ENCODE measurements around the gene GPR84. TPM values are rescaled to one million over a fixed set of nuclear protein-coding genes. Genes with fewer than 3 reads are reported as not detected.

The GPR84 gene
- total and polyA plus RNA-seq, 9 of the 15 experiments (the other 6 are each of a cell fraction or from before 2014, with no cell fraction given): 0.07 to 0.18 (median 0.11) TPM; not detected in 5

DNA sequence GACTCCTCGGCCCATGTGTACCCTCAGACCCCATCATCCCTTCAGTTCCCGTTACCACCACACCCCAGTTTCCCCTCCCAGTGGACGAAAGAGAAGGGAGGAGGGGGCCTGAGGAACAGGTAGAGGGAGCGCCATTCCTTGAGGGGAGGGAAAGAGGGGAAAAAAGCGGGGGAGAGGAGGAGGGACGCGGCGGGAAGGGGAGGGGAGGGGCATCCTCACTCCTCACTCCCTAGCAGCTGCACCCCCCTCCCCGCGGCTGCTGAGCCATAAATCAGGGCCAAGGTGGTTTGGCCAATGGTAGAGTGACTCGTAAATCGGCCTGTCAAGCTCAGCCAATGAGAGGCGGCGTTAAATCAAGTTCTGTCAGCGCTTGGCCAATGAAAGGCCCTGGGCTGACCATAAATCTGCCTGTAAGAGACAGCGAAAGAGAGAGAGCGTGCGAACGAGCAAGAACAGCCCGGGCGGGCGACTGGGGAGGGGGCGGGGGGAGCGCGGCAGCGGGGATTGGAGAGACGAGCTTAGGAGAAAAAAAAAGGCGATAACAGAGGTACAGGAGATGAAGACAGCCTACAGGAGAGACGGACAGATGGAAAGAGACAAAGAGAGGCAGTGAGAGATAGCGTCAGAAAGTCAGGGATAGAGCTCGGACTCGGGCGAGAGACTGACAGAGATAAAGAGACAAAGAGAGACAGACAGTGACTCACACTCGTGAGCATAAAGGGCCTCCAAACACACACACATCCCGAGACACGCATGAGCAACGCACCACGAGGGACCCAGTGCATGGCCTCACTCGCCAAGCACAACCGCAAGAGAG is 5.1 kb downstream of the GPR84 start (continued):
- TF ChIP-seq ZC3H4 (CRISPR knock-in tag; IDR thresholded peaks at IDR 0.05; ENCODE audit: borderline replicate concordance) (no peak), ZNF444 (CRISPR knock-in tag; IDR thresholded peaks at IDR 0.05) (0 out of 2 replicates have a peak, but pooled peaks have one; percentile 34), TCF7L2 (IDR thresholded peaks at IDR 0.05; ENCODE audit: low read depth, low read length) (no peak), NELFE (IDR thresholded peaks at IDR 0.05; ENCODE audit: insufficient read depth, insufficient read length) (no peak), ZNF695 (CRISPR knock-in tag; IDR thresholded peaks at IDR 0.05) (no peak), TCF7 (IDR thresholded peaks at IDR 0.05; ENCODE audit: borderline replicate concordance) (no peak; the same call in 1 of the 2 replicates), ZNF174 (CRISPR knock-in tag; IDR thresholded peaks at IDR 0.05) (no peak), ZZZ3 (IDR thresholded peaks at IDR 0.05) (no peak), HCFC1 (IDR thresholded peaks at IDR 0.05; ENCODE audit: low read depth, low read length) (peak; percentile 45; the same call in 1 of the 2 replicates), POLR2AphosphoS5 (IDR thresholded peaks at IDR 0.05; ENCODE audit: control insufficient read depth, insufficient read depth, low read depth, low read length) (peak; percentile 46; the same call in 1 of the 2 replicates), KHSRP (IDR thresholded peaks at IDR 0.05) (peak; percentile 59; the same call in 1 of the 2 replicates), PRMT5 (CRISPR knock-in tag; IDR thresholded peaks at IDR 0.05) (no peak), RB1 (IDR thresholded peaks at IDR 0.05; ENCODE audit: low read depth) (peak; percentile 79), SMAD1 (IDR thresholded peaks at IDR 0.05; ENCODE audit: low read depth, low read length, partially characterized antibody) (peak; percentile 18), KLF6 (CRISPR knock-in tag; IDR thresholded peaks at IDR 0.05; ENCODE audit: borderline replicate concordance) (no peak), LARP7 (IDR thresholded peaks at IDR 0.05) (0 out of 2 replicates have a peak, but pooled peaks have one; percentile 46)
- TF ChIP-seq, protein P1, sequence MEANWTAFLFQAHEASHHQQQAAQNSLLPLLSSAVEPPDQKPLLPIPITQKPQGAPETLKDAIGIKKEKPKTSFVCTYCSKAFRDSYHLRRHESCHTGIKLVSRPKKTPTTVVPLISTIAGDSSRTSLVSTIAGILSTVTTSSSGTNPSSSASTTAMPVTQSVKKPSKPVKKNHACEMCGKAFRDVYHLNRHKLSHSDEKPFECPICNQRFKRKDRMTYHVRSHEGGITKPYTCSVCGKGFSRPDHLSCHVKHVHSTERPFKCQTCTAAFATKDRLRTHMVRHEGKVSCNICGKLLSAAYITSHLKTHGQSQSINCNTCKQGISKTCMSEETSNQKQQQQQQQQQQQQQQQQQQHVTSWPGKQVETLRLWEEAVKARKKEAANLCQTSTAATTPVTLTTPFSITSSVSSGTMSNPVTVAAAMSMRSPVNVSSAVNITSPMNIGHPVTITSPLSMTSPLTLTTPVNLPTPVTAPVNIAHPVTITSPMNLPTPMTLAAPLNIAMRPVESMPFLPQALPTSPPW (CRISPR knock-in tag; IDR thresholded peaks at IDR 0.05): peak; percentile 100
- TF ChIP-seq, protein P2, sequence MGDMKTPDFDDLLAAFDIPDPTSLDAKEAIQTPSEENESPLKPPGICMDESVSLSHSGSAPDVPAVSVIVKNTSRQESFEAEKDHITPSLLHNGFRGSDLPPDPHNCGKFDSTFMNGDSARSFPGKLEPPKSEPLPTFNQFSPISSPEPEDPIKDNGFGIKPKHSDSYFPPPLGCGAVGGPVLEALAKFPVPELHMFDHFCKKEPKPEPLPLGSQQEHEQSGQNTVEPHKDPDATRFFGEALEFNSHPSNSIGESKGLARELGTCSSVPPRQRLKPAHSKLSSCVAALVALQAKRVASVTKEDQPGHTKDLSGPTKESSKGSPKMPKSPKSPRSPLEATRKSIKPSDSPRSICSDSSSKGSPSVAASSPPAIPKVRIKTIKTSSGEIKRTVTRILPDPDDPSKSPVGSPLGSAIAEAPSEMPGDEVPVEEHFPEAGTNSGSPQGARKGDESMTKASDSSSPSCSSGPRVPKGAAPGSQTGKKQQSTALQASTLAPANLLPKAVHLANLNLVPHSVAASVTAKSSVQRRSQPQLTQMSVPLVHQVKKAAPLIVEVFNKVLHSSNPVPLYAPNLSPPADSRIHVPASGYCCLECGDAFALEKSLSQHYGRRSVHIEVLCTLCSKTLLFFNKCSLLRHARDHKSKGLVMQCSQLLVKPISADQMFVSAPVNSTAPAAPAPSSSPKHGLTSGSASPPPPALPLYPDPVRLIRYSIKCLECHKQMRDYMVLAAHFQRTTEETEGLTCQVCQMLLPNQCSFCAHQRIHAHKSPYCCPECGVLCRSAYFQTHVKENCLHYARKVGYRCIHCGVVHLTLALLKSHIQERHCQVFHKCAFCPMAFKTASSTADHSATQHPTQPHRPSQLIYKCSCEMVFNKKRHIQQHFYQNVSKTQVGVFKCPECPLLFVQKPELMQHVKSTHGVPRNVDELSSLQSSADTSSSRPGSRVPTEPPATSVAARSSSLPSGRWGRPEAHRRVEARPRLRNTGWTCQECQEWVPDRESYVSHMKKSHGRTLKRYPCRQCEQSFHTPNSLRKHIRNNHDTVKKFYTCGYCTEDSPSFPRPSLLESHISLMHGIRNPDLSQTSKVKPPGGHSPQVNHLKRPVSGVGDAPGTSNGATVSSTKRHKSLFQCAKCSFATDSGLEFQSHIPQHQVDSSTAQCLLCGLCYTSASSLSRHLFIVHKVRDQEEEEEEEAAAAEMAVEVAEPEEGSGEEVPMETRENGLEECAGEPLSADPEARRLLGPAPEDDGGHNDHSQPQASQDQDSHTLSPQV (IDR thresholded peaks at IDR 0.05): peak; percentile 82
- TF ChIP-seq, protein P3, sequence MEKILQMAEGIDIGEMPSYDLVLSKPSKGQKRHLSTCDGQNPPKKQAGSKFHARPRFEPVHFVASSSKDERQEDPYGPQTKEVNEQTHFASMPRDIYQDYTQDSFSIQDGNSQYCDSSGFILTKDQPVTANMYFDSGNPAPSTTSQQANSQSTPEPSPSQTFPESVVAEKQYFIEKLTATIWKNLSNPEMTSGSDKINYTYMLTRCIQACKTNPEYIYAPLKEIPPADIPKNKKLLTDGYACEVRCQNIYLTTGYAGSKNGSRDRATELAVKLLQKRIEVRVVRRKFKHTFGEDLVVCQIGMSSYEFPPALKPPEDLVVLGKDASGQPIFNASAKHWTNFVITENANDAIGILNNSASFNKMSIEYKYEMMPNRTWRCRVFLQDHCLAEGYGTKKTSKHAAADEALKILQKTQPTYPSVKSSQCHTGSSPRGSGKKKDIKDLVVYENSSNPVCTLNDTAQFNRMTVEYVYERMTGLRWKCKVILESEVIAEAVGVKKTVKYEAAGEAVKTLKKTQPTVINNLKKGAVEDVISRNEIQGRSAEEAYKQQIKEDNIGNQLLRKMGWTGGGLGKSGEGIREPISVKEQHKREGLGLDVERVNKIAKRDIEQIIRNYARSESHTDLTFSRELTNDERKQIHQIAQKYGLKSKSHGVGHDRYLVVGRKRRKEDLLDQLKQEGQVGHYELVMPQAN (IDR thresholded peaks at IDR 0.05; ENCODE audit: borderline replicate concordance): peak; percentile 88

All from K562 (cell line).